Heart left ventricle (tissue), 13 donors: ENCODE results near the gene TAF4B.

Source experiments
- CTCF ChIP-seq, 12 donors: fragments of 200-600 bp; sonication (generic) in 4 of 12; IDR thresholded peaks; one replicate each; pipeline versions ENCODE4 v1.5.0 to v1.8.0; 2018 to 2022; ENCODE audit warnings: antibody characterized with exemption in 12 of 12, mild to moderate bottlenecking in 5 of 12
- POLR2A ChIP-seq, 2 donors: fragments of 450-650 bp; IDR thresholded peaks; one replicate each; pipeline ENCODE4 v1.6.1; 2017; ENCODE audit warnings: antibody characterized with exemption in 2 of 2, mild to moderate bottlenecking in 2 of 2, moderate library complexity in 2 of 2
- donor health status: ischemic (EF 13 %, LVEDD 7.1; RV severe dilation, severe dysfunction).
- donor health status: DM: no; HTN: yes; CAD: no.
- donor health status: DM: no; HTN: no; CAD: no.
- donor health status: ischemic (EF 25% LVEDD 6.9; RV normal size, moderate dysfunction).
- donor health status: ischemic (EF 25% LVEDD 5.7; RV mildly dilated, moderate dysfunction).
- donor health status: ischemic (EF 35%, LVEDD 5.7; RV mildly dilated, moderate dysfunction).
- donor health status: nonischemic (EF 11% LVEDD 7.7; RV severe dilation, severe dysfunction).
- donor health status: DM: yes; HTN: yes; CAD: no.
- donor health status: PGD.
- donor health status: ischemic (EF 29% LVEDD 5.4; RV normal size, mild dysfunction).
- donor health status: nonischemic (EF 23%, LVEDD 6.1; RV moderate dilation, normal function).

- no peak for TF ChIP-seq CTCF (IDR thresholded peaks at IDR 0.05)
- no peak for TF ChIP-seq POLR2A (IDR thresholded peaks at IDR 0.05)
Measured at GRCh38 chr18:26226229-26227050, at the start of gene TAF4B.
